Measurements from ENCODE around the gene ACY1.
"Not testable (repeated sequence)": the region's sequence is repeated elsewhere in the genome, so short reads cannot be mapped to it uniquely, and the experiment has no call there.

The ACY1 gene

DNA sequence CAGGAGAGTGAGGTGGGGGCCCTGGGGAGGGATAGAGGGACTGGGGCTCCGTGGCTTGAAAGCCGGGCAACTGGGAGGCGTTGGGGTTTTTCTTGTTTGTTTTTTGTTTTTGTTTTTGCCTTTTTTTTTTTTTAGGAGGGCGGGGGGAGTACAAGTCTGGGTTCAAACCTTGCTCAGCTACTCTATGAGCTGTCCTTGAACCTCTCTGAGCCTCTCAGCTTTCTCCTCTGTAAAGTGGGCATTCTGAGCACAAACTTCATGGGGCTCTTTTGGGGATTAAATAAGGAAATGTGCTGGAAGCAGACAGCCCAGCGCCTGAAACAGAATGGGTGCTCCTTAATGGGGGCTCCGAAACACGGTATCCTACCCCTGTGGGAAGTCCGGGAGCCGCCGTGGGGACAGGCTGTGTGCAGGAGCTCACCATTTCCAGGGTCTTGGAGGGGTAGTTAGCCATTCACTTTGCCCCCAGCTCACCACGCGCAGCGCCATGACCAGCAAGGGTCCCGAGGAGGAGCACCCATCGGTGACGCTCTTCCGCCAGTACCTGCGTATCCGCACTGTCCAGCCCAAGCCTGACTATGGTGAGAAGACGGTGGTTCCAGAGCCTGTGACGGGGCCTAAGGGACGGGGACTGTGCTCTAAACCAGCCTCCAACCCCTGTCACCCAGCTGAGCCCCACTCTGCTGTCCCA is 388 bp downstream of the ACY1 start:
- no peak for DNase-seq (ENCODE audit: low read depth)

DNA sequence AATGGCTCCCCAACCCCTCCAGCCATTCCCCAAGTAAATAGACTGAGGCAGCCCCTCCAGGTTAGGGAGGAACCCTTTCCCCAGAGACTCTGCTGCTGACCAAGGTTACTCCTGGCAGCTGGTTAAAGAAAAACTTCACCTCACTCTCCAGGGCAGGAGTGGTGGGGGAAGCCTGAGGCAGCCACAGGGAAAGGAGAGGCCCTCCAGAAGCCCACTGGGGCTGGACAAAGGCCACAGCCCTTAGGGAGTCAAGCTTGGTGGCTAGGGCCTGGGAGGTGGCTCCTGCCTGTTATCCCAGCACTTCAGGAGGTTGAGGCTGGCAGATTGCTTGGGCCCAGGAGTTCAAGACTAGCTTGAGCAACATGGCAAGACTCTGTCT is 923 bp downstream of the ACY1 start:
- no peak for DNase-seq (ENCODE audit: low read depth)

DNA sequence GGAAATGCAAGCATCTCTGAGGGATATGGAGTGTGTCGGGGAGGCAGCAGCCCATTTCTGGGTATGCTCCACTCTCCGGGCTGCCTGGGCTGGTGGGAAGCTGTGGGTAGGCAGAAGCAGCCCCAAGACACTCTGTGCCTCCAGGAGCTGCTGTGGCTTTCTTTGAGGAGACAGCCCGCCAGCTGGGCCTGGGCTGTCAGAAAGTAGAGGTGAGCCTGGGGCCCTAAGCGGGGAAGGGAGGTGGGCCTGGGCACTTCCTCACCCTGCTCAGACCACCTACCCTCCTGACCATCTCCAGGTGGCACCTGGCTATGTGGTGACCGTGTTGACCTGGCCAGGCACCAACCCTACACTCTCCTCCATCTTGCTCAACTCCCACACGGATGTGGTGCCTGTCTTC is 1.7 kb downstream of the ACY1 start:
- no peak for DNase-seq (ENCODE audit: low read depth)

DNA sequence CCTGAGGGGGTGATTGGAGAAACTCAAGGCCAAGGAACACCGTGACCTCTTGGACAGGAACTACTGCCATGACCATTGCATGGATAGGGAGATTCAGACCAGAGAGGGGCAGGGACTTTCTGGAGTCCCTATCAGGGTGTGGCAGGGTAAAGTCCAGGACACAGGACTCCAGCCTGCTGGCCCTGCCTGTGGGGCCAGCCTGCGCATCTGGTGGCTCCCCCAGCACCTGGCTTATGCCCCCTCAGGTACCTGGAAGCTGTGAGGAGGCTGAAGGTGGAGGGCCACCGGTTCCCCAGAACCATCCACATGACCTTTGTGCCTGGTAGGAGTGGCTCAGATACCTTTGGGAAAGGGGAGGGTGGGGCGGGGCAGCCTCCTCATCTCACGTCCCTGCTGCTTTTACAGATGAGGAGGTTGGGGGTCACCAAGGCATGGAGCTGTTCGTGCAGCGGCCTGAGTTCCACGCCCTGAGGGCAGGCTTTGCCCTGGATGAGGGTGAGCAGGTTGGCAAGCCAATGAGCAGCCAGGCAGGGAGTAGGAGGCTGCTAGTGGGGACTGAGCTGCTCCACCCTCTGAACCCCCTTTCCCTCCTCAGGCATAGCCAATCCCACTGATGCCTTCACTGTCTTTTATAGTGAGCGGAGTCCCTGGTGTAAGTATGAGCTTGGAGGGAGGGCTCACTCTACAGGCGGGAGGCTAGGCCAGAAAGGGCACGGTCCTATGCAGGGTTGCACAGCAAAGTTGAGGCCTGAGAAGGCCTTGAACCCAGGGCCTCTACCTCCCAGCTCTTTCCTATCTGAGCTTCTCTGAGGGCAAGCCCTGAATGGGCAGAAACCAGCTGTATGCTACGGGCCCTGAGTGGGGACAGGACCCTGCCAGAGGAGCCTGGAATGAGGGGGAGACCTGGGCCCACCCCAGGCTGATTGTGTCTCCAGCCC is 2.9 kb downstream of the ACY1 start:
- no peak for DNase-seq (ENCODE audit: low read depth)

DNA sequence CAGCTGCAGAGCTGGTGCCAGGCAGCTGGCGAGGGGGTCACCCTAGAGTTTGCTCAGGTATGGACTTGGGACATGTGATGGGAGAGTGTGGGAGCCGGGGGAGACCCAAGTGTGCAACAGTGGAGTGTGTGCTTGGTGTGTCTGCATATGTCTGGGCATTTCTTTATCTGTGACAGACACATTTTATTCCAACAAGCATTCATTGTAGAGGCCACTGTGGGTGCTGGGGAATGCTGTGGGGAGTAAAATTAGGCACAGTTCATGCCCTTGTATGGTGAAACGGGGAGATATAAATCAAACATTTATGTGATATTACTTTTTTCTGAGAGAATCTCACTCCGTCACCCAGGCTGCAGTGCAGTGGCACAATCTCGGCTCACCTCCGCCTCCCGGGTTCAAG is 4.2 kb downstream of the ACY1 start:
- DNase-seq (ENCODE audit: low read depth), result no peak

DNA sequence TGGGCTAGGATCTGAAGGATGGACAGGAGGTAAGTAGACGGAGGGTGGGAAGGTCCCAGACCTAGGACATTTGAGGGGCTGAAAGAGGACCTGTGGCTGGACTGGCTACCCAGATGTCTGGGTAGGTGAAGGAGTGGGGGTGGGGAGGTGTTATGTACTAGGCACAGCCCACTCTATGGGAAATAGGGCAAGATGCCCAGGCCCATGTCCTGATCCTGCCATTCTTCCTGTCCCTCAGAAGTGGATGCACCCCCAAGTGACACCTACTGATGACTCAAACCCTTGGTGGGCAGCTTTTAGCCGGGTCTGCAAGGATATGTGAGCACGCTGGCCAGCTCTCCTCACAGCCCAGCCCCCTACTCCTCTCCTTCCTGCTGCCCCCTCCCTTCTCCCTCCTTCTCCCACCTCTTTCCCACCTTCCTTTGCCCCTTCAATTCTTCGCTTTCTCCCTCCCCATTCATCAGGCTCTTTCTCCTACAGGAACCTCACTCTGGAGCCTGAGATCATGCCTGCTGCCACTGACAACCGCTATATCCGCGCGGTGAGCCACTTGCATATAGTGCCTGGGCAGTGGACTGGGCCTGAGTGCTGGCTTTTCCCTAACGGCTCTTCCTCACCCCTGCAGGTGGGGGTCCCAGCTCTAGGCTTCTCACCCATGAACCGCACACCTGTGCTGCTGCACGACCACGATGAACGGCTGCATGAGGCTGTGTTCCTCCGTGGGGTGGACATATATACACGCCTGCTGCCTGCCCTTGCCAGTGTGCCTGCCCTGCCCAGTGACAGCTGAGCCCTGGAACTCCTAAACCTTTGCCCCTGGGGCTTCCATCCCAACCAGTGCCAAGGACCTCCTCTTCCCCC is 5.2 kb downstream of the ACY1 start:
- no peak for DNase-seq (ENCODE audit: low read depth)

DNA sequence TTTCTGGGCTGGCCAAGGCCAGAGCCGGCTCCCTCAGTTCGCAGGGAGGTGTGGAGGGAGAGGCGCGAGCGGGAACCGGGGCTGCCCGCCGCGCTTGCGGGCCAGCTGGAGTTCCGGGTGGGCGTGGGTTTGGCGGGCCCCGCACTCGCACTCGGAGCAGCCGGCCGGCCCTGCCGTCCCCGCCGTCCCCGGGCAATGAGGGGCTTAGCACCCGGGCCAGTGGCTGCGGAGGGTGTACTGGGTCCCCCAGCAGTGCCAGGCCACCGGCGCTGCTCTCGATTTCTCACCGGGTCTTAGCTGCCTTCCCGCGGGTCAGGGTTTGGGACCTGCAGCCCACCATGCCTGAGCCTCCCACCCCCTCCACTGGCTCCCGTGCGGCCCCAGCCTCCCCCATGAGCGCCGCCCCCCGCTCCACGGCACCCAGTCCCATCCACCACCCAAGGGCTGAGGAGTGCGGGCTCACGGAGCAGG is 7.2 kb downstream of the ACY1 start:
- DNase-seq (ENCODE audit: low read depth), result not testable (repeated sequence)

DNA sequence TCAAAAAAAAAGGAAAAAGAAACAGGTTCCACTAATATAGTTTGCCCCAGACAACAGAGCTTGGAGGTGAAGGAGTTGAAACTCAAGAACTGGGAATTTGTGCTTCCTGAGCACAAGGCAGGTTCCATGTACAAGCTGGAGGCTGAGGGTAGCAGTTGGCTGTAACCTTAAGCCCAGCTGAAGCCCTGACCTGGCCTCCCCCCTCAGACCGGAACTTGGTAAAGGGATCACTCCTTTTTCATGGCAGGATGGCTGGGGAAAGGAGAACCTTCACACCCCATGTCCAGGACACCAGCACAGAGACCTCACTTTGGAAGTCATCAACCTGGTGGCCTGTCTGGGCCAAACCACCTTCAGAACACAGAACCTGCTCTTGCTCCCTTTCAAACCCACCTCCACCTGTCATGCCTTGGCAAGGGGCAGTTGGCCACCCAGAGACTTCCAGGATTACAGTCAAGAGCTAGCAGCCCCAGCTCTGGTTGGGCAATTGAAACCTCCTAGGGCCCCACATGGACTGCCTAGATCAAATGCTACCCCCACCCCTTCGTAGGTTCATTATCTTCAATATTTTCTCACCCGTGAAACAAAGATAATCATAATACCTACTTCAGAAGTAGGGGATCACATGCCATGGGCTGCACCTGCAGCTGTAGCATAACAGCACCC is 8.8 kb downstream of the ACY1 start:
- no peak for DNase-seq (ENCODE audit: low read depth)

DNA sequence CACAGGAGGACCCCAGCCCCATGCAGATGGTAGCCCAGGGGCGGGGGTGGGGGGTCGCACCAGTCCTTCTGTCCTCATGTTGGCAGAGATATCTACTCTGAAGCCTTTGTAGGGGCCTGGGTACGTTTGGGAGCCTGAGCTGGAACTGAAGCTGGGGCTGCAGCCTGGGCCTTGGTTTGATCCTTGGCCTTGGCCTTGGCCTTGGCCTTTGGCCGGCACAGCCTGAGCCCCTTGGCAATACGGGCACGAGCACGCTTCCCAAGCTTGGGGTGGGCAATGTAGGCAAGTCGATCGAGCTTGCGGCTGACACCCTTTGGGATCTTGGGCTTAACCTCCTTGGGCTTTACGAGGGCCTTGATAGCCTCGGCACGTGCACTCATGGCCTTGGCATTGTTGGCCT is 10.3 kb downstream of the ACY1 start:
- not testable (repeated sequence) for DNase-seq (ENCODE audit: low read depth)

DNA sequence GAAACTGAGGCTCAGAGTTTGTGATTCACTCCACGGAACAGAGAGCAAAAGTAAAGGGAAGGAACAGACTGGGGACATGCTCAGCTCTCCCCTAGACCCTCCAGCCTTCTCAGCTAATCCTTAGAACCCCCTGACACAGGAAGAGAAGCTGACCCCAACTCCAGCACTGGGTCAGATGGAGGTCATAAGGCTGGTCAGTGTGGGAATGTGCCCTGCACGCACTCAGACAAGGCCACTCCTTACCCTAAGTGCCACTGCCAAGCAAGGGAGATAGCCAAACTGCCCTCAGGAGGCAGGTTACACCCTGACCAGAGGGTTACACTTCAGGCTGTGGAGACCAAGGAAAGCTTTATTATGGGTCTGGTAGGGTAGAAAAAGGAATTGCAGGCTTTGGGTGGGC is 11.2 kb downstream of the ACY1 start:
- DNase-seq (ENCODE audit: low read depth), result no peak

DNA sequence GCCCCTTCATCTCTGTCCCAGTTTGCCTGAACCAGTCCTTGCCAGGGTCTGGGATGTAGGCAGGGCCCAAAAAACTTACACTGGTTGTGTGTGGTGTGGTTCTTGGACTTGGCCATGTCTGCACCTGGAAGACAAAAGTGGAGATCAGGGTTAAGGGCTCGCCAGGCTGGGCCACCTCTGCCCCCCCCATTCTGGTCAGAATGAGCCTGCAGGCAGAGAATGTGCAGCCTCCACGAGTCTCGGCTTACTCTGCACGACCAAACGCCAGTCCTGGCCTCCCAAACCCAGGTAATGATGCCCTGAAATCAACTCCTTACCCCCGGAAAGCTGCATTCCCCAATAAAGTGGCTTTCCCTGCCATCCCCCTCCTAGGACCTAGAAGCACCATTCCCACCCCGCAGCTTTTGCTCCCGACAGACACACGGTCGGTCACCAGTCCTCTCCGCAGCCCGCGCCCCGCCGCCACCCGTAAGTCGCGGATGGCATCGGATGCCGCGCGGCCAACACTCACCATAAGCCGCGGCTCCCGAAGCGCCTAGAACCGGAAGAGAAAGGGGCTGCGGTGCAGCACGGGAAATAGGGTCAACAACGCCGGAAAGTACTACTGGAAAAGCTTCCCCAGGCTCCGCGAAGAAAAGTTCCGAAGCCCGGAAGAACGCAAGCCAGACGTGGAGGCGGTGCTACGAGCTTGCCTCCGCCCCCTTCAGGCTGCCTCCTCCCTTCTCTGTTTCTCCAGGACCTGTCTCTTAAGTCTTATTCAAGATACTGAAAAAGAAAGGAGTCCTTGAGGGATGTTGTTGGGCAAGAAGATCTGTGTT is 12.2 kb downstream of the ACY1 start, which contains the start of gene RPL29:
Gene RPL29 (minus strand): TSS at position 550 of the 818 bp plus-strand sequence. CDS start 434 bp downstream, at position 116.
- peak; percentile 80 for DNase-seq (ENCODE audit: low read depth)

DNA sequence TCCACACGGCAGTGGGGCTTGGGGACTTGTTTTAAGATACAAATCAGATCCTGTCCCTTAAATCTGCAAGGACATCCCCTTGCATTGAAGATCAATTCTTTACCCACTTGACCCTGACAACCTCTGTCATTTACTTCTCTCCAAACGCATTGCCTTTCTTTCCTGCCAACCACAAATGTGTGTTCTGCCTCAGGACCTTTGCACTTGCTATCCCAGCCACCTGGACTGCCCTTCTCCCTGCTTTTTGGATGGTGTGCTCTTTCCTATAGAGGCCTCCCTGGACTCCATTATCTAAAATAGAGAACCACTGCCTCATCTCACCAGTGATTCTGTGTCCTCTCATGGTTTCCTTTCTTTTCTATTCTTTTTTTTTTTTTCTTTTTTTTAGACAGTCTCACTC is 13.8 kb downstream of the ACY1 start:
- DNase-seq (ENCODE audit: low read depth), result no peak

DNA sequence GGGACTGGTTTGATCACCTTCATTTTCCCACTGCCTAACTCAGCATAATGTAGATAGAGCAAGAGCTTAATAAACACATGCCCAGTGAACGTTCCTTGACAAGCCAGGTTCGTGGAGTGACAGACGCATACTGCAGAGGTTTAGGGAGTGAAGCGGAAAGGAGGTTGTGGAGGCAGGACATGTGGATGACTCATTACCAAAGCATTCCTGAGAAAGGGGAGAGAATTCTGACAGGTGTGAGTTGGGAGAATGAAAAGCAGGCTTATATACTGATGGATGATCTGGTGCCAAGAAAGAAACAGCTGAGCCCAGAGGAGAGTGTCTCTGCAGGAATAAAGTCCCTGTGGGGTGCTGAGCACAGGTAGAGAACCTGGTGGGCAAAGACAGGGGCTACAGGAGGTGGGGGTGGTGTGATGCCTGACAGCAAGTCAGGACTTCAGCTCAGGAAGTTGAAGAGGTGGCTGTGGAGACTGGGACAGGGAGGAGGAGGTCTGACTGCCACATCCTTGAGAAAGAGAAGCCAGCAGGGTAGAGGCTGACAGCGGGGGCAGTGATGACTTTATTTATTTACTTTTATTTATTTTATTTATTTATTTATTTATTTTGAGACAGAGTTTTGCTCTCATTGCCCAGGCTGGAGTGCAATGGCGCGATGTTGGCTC is 14.7 kb downstream of the ACY1 start:
- DNase-seq (ENCODE audit: low read depth), result no peak

DNA sequence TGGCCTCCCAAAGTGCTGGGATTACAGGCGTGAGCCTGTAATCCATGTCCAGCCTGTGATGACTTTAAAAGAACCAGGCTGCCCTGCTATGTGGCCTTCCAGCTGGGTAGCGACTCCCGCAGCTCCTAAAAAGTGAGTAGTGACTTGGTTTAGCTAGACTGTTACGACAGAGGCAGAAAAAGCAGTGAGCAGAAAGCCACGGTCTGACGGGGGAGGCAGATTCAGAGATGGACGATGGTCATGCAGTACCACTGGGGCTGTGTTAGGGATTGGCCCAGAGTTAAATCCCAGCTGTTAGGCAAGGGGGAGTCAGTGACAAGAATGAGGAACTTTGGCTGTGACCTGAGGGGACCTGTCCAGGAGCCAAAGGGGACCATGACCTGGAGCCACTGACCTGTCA is 15.4 kb downstream of the ACY1 start:
- DNase-seq (ENCODE audit: low read depth), result no peak

DNA sequence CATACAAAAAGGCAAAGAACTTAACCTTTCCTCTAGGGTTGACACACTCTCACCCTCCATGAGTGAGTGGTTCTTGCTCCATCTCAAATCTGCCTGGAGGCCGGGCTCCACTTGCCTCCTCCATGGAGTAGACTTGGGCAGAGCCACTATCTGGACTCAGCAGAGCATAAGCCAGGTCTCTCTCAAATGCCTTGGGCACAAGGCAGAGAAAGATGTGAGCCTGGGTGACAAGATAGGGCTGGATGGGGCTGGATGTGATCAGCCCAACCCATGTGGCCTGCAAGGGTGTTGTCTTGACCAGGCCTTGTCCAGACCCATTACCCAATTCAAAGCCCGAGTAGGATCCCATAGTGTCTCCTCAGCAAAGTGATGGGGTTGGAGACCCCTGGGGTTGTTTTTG is 16.5 kb downstream of the ACY1 start:
- DNase-seq (ENCODE audit: low read depth), result no peak

DNA sequence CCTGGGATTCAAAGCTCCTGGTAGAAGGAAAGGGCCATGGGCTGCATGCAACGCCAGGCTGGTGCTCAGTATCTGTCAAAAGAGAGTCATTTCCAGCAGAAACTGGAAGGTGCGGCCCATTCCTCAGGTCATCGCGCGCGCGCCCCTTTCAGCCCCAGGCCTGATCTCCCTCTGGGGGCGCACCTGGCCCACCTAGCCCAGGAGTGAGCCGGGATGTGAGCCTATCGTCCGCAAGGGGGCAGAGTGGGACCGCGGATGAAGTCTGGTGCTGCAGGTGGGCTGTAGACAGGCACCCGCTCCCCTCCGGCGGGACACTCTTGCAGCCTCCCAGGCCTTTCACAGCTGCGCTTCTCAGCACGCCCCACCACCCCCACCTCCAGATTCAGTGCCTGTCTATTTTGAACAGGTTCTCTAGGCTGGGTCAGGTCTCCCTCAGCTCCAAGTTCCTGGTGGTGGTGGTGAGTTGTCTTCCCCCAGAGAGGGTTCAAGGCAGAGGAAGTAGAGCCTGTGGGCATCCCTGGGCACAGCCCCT is 18.2 kb downstream of the ACY1 start:
- peak; percentile 75 for DNase-seq (ENCODE audit: low read depth)

DNA sequence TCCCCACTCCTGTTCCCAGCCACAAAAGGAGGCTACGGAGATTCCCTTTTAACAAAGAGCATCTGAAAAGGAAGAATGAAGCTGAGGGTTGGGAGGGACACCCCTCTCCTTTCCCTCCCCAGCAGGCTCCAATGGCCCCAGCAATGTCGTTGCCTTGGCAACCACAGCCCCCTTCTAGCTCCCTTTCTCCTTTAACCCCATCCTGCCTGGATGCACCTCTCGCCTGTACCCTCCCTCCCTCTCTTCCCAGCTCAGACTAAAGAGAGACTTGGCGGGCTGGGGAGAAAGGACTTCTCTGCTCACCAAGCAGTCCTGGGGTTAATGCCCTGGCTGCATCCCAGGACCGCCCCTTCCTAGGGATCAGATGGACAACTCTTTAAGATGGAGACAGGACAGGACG is 19.4 kb downstream of the ACY1 start:
- DNase-seq (ENCODE audit: low read depth), result no peak

DNA sequence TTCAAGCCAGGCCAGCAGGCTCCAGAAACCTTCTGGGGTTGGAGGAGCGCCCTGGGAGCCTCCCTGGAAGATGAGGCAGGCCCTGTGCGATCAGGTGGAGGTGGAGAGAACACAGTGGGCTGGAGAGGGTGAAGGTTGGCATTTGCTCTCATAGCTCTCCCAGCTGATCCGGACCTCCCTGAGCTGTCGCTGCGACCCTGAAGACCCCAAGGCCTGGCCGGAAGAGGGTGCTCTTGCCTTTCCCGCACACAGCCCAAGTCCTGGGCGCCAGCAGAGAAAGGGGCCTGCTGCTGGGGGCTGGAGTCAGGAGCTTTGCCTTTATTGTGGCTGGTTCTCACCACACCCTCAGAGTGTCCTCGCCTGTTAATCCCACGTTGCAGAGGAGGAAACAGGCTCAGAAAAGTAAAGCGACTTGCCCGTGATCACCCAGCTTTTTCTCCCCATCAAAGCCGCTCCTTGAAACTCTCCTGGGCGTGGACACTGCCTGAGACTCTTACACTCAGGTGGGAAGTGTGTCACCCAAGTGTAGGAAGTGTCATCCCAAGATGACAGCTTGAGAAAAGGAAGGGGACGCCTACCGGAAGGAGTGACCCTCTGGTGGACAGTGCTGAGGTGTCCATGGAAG is 20.9 kb downstream of the ACY1 start:
- DNase-seq (ENCODE audit: low read depth), result no peak

DNA sequence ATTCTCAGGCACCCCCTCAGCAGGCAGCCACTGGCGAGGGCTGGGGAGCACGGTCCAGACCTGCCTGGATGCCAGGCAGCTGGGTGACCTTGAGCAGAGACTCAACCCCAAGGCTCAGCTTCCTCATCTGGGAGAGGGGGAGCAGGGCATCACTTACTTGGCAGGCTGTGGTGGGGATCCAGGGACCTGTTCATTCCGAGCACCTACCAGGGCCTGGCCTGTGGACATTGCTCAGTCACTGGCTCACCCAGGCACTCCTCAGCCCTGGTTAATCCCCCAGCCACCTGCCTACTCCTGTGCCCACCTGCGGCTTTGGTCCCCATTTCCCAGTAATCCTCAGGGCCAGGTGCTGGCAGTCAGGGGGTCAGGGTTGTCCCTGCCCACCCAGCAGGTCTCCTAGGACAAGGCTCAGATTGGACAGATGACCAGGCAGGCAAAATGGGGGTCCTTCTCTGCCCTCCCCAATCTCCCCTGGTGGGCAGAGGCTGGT is 21.6 kb downstream of the ACY1 start:
- DNase-seq (ENCODE audit: low read depth), result no peak

Measured in stimulated activated CD8-positive, alpha-beta memory T cell treated with anti-CD3 and anti-CD28 coated beads, Interleukin-4, amount 100 ng/mL, for 24 hours (primary cell).